Measurements from ENCODE around the gene SLIT3. TPM values are rescaled to one million over a fixed set of nuclear protein-coding genes. Genes with fewer than 3 reads are reported as not detected.

SLIT3 gene
- total RNA-seq, 3 donors from 2014 or later: 30.7 to 103 (median 54.1) TPM

DNA sequence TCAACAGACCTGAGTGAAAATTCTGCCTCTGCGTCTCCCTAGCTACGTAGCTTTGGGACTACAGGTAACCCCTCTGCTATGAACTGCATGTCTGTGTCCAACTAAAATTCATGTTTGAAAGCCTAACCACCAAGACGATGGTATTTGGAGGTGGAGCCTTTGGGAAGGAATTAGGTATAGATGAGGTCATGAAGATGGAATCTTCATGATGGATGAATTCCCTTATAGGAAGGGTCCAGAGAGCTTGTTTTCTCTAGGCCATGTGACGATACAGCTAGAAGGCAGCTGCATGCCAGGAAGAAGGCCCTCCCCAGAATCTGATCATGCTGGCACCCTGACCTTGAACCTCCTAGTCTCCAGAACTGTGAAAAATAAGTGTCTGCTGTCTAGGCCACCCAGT, 296.4 kb downstream of the SLIT3 start:
- H3K27ac ChIP-seq: peak overlapping the region; percentile 42 to 83
- TF ChIP-seq CTCF (IDR thresholded peaks at IDR 0.05) (no peak), POLR2A (IDR thresholded peaks at IDR 0.05) (no peak), POLR2AphosphoS5 (IDR thresholded peaks at IDR 0.05) (no peak)
- no peaks in the 10 kb centered on the region for H3K27me3 ChIP-seq
- no peak for DNase-seq (ENCODE audit: low spot score in 2 of 2)
- no peaks in the 10 kb centered on the region for H3K4me1 ChIP-seq
- no peak overlapping the region for H3K4me3 ChIP-seq
- no peaks in the 10 kb centered on the region for H3K9me3 ChIP-seq
- H3K36me3 ChIP-seq: no peaks in the 10 kb centered on the region
- intact Hi-C loops (cut with DNase I; ENCODE audit: low total_unique reads): no loop called here

GRCh38 chr5:169003721-169004541, 297.0 kb downstream of the SLIT3 start:
- Histone ChIP-seq H3K4me3 (peak overlapping the region in 1 of 3 donors; percentile 25), H3K4me1 (no peaks in the 10 kb centered on the region), H3K27me3 (no peaks in the 10 kb centered on the region), H3K36me3 (no peaks in the 10 kb centered on the region), H3K27ac (peak overlapping the region; percentile 42 to 83), H3K9me3 (no peaks in the 10 kb centered on the region)
- intact Hi-C loops (cut with DNase I; ENCODE audit: low total_unique reads): no loop called here
- TF ChIP-seq POLR2AphosphoS5 (IDR thresholded peaks at IDR 0.05): no peak
- TF ChIP-seq CTCF (IDR thresholded peaks at IDR 0.05): peak in 1 of 3 donors; percentile 22
- TF ChIP-seq POLR2A (IDR thresholded peaks at IDR 0.05): no peak
- DNase-seq (ENCODE audit: low spot score in 2 of 2): no peak

- intact Hi-C loops (cut with DNase I; ENCODE audit: low total_unique reads): no loop called here
- H3K27ac ChIP-seq: peak overlapping the region in 1 of 2 donors; percentile 83
- TF ChIP-seq POLR2A (IDR thresholded peaks at IDR 0.05) (no peak), POLR2AphosphoS5 (IDR thresholded peaks at IDR 0.05) (no peak), CTCF (IDR thresholded peaks at IDR 0.05) (no peak)
Observed at GRCh38 chr5:169002953-169003555, 297.9 kb downstream of the SLIT3 start.

GRCh38 chr5:169001394-169001793, 299.5 kb downstream of the SLIT3 start:
- intact Hi-C loops (cut with DNase I; ENCODE audit: low total_unique reads): no loop called here
- Histone ChIP-seq H3K4me1 (no peaks in the 10 kb centered on the region), H3K27ac (no peak overlapping the region), H3K36me3 (no peaks in the 10 kb centered on the region), H3K9me3 (no peaks in the 10 kb centered on the region), H3K27me3 (no peaks in the 10 kb centered on the region), H3K4me3 (no peak overlapping the region)
- TF ChIP-seq CTCF (IDR thresholded peaks at IDR 0.05): no peak
- TF ChIP-seq POLR2AphosphoS5 (IDR thresholded peaks at IDR 0.05): no peak
- TF ChIP-seq POLR2A (IDR thresholded peaks at IDR 0.05): no peak
- DNase-seq (ENCODE audit: low spot score in 2 of 2): no peak

More at GRCh38 chr5:169002953-169003555, 297.9 kb downstream of the SLIT3 start:
- Histone ChIP-seq H3K4me3 (no peak overlapping the region), H3K36me3 (no peaks in the 10 kb centered on the region), H3K9me3 (no peaks in the 10 kb centered on the region), H3K27me3 (no peaks in the 10 kb centered on the region), H3K4me1 (no peaks in the 10 kb centered on the region)
- DNase-seq (ENCODE audit: low spot score in 2 of 2): no peak

DNA sequence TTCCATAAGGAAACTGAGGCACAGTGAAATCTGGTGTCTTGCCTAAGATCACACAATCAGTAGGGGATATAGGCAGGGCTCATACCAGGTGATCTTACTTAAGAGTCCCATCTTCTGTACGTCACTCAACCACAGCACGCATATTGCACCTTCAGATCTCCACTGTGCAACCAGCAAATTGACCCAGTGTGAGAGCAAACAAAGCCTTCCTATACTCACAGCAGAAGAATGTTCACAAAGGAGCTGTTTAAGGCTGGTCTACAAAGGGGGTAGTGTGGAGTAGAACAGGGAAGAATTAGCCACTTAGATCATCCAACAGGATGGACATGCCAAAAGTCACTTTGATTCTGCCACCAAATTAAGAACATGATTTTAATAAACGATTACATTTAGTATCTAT, 305.9 kb downstream of the SLIT3 start:
- no peaks in the 10 kb centered on the region for H3K27me3 ChIP-seq
- no peaks in the 10 kb centered on the region for H3K4me1 ChIP-seq
- TF ChIP-seq CTCF (IDR thresholded peaks at IDR 0.05): no peak
- no peak for TF ChIP-seq POLR2A (IDR thresholded peaks at IDR 0.05)
- TF ChIP-seq POLR2AphosphoS5 (IDR thresholded peaks at IDR 0.05): no peak
- intact Hi-C loops (cut with DNase I; ENCODE audit: low total_unique reads): loop anchor here (10.0 kb wide), 1 partner anchor 200 kb away; no protein-coding TSS in a partner anchor
- H3K27ac ChIP-seq: no peak overlapping the region
- no peaks in the 10 kb centered on the region for H3K9me3 ChIP-seq
- no peaks in the 10 kb centered on the region for H3K36me3 ChIP-seq
- H3K4me3 ChIP-seq: no peak overlapping the region
- DNase-seq (ENCODE audit: low spot score in 2 of 2): no peak

All from breast epithelium (tissue), 4 donors.